NCI-H187 (cell line): ENCODE results near the gene TIMM13.
A peak's percentile ranks its signal among the peaks of the same experiment; 100 is the strongest.
"Not testable (repeated sequence)": the region's sequence is repeated elsewhere in the genome, so short reads cannot be mapped to it uniquely, and the experiment has no call there.

Experiments used
- DNase-seq, 2 experiments: peaks; one replicate each; lab custom pipeline; 2025; lab: John Stamatoyannopoulos, UW

Gene TIMM13

DNA sequence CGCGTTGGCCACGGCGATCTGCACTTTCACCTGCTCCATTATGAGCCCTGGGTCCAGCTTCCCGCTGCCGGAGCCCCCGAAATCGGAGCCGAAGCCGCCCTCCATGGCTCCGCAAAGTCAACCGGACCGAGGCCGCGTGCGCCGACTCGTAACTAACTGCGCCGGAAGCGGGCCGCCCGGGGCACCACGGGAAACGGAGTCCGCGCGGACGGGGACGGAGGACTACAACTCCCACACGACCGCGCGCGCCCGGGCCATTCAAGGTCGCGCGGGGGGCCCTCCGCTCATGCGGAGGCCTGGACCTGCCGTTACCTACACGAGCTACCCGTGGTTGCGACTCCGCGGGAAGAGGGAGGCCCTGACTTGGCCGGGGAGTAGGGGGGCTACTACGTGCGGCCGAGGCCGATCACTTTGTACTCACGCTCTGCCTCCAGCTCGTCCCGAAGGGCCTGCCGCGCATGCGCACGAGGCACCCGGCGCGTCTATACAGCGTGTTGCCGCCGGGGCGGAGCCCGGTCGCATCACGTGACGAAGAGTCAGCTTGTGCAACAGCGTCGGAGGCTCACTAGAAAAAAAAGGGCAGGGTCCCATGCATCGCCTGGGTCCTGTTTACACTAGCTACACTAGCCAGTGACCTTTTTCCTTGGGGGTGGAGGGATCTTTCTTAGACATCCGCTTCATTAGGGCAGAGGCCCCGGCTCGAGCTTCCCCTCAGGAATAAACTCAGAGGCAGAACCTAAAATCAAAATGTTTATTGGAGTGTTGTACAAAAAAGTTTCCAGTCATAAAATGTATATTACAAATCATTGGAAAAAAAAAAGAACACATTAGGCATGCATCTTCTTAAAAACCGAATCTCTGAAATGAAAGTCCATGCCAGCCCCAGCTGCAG is at the start of gene TIMM13:
TSS of gene TIMM13 (minus strand) at position 158 of the 892 bp plus-strand sequence. CDS start at position 105, 53 bp downstream.
- peak; percentile 95 to 99 for DNase-seq

DNA sequence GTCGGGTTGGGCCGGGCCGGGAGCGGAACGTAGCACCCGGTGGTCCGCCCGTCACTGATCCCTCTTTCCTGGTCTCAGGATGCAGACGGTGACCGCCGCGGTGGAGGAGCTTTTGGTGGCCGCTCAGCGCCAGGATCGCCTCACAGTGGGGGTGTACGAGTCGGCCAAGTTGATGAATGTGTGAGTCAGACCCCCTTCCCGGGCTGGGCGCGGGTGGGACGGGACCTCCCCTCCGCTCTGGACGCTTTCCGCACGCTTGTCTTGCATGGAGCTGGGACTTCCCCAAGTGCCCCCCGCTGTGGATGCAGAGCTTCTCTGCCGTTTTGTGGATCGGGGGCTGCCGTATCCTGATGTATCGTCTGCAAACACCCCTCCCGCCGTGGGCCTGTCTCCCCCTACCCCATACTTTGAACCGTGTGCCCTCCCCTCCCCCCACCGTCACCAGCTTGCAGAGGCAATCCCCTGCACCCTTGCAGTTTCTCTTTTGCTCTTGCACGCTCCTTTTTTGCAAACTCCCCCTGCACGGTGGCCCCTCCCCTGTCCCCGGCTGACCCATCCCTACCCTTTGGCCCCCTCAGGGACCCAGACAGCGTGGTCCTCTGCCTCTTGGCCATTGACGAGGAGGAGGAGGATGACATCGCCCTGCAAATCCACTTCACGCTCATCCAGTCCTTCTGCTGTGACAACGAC is 49.2 kb upstream of the TIMM13 start:
- no peak for DNase-seq

DNA sequence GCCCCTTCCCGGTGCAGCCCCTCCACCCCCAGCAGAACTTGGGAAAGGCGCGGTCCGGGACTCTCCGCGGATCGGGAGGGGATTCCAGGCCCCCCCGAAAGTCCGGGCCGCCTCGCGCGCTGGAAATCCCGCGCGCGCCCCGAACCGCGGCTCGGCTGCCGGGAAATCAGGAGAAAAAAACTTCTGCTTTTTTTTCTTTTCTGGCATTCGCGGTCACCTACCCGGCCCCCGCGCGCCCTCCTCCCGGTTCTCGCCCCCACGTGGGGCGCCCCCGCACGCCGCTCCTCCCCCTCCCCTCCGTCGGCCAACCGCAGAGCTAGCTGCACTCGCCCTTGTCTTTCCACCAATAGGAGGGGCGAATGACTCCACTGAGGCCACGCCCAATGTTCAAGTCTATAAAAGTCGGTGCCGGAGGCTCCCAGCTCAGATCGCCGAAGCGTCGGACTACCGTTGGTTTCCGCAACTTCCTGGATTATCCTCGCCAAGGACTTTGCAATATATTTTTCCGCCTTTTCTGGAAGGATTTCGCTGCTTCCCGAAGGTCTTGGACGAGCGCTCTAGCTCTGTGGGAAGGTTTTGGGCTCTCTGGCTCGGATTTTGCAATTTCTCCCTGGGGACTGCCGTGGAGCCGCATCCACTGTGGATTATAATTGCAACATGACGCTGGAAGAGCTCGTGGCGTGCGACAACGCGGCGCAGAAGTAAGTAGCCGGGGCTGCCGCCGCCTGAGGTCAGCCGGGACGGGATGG is 48.5 kb upstream of the TIMM13 start, which contains the start of gene GADD45B:
TSS of gene GADD45B (plus strand) at position 426 of the 749 bp plus-strand sequence. CDS start at position 658, 232 bp downstream.
- peak; percentile 88 to 93 for DNase-seq

DNA sequence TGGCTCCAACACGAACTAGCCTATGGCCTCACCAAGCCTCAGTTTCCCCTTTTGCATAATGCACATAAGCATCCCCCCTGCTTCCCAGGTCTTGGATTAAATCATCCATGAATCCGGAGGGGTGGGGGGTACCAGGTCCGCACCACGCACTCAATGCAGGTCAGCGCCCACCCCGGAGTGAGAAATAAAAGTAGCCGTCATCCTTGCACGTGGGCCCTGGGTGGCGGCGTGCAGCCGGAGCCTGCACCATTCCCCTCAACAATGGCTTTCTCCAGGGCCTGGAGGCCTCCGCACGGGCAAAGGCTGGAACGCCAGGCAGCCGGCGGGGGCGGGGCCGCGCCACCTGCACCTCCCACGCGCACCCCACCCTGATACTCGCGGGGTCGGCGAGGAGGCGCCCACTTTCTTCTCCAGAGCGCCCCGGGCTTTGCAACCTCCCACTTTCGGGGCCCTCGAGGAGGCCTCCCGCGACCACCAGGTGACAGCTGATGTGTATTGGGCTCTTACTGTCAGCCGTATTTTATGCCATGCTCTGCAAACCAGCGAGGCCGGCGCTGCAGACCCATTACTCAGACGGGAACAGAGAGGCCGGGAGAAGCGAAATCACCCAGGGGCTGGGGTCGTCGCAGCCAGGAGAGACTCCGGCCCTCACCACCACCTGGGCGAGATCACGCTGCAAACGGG is 47.8 kb upstream of the TIMM13 start:
- DNase-seq, result no peak

DNA sequence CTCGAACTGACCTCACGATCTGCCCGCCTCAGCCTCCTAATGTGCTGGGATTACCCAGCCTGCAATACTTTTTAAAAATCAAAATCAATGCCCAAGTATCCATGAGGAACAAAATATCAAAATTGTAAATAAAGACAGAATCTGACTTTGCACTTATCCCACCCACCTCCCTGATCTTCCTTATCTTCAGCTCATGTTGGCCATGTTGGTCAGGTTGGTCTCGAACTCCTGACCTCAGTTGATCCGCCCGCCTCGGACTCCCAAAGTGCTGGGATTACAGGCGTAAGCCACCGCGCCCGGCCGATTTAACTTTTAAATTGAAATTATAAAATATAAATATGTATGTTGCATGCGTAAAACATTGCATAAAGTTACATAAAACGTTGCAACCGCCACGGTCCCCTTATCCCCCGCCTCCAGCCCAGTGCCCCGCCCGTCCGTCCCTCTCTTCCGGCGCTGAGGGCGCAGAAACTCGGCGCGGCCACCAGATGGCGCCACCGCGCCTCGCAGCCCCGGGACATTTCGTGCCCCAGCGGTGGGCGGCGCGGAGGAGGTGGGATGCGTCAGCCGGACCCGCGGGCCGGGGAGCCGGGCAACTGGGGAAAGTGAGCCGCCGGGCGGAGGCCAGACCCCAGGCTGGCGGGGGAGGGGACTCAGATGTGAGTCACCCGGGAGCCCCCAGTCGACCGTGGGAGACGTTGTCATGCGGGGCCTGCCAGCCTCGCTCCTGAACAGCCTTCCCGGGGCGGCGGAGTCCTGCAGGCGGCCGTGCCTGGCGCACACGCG is 47.0 kb upstream of the TIMM13 start:
- peak; percentile 28 to 49 for DNase-seq

DNA sequence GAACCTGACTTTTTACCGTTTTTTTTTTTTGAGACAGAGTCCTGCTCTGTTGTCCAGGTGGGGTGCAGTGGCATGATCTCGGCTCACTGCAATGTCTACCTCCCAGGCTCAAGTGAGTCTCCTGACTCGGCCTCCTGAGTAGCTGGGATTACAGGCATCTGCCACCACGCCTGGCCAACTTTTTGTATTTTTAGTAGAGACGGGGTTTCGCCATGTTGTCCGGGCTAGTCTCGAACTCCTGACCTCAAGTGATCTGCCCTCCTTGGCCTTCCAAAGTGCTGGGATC is 42.5 kb upstream of the TIMM13 start:
- not testable (repeated sequence) for DNase-seq

DNA sequence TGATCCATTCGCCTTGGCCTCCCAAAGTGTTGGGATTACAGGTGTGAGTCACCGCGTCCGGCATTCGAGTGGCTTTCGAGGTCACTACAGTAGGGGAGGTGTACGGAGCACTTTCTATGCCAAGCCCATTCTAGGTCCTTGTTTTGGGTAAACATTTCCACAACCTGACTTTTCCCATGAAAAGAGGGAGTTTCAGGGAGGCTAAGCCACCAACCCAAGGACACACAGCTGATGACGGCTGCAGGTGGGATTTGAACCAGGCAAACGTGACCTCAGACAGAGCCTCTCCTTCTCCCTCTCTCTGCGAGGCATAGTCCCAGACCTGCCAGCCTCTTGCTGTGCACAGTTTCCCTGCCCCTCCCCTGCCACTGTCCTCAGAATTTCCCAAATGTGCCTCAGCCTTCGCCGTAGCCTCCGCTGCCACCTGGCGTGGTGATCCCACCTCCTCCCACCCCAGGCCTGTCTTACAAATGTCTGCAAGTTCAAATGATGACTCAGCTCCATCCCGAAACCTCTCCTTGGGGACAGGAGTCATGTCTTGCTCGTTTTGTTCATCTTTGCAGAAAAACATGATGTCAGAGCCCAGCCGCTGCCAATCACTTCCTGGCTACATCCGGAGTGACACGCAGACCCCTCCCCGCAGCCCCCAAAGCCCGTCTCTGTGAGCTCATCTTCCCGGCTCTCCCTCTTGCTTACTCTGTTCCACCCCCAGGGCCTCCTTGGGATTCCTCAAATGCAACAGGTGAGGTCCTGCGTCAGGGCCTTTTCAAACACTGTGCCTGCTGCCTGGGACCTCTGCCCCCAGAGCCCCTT is 41.9 kb upstream of the TIMM13 start:
- no peak for DNase-seq

DNA sequence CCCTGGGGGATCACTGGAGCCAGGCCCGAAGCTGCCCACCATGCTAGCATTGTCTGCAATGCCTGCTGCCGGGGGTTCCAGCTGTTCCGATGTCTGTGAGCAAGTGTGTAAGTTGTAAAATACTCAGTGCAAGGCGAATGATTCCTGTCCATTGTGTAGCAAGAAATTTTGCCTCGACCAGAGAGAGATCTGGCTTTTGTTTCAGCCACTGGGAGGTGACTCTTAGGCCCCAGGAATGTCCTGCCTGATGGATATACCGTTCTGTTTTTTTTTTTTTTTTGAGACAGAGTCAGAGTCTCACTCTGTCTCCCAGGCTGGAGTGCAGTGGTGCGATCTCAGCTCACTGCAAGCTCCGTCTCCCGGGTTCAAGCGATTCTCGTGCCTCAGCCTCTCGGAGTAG is 41.2 kb upstream of the TIMM13 start:
- DNase-seq, result no peak

DNA sequence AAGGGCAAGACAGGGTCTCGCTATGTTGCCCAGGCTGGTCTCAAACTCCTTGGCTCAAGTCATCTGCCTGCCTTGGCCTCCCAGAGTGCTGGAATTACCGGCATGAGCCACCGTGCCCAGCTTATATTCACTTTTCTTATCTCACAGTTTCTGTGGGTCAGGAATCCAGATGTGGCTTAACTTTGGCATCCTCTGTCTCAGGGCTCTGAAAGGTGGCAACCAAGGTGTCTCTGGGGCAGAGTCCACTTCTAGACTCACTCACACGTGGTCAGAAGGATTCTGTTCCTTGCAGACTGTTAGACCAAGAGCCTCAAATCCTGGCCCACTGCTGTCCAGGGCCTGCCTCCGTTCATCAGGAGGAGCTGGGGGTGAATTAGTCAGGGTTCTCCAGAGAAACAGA is 37.0 kb upstream of the TIMM13 start:
- DNase-seq, result no peak

DNA sequence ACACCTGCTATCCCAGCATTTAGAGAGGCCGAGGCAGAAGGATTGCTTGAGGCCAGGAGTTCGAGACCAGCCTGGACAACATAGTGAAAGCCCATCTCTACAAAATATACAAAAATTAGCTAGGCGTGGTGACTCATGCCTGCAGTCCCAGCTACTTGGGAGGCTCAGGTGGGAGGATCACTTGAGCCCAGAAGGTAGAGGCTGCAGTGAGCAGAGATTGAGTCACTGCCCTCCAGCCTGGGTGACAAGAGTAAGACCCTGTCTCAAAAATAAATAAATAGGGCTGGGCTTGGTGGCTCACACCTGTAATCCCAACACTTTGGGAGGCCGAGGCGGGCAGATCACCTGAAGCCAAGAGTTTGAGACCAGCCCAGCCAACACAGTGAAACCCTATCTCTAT is 36.3 kb upstream of the TIMM13 start:
- DNase-seq, result not testable (repeated sequence)

DNA sequence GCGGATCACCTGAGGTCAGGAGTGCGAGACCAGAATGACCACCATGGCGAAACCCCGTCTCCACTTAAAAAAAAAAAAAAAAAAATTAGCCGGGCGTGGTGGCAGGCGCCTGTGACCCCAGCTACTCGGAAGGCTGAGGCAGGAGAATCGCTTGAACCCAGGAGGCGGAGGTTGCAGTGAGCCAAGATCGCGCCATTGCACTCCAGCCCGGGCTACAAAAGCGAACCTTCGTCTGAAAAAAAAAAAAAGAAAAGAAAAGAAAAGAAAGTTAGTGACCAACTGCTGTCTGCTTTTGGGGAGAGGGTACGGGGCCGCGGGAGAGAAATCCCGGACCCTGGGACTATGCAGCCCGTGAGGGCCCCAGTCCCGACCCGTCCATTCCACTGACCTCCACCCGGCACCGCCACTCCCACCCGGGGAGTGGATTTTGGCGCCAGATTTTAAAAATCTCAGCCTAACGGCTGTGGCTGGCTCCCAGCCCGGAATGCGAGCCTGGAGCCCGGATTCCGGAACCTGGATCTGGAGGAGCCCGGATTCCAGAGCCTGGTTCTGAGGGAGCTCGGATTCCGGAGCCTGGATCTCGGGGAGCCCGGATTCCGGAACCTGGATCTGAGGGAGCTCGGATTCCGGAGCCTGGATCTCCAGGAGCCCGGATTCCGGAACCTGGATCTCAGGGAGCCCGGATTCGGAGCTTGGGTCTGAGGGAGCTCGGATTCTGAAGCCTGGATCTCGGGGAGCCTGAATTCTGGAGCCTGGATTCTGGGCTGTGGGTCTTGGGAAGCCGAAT is 35.4 kb upstream of the TIMM13 start:
- DNase-seq, result peak; percentile 86 to 88

DNA sequence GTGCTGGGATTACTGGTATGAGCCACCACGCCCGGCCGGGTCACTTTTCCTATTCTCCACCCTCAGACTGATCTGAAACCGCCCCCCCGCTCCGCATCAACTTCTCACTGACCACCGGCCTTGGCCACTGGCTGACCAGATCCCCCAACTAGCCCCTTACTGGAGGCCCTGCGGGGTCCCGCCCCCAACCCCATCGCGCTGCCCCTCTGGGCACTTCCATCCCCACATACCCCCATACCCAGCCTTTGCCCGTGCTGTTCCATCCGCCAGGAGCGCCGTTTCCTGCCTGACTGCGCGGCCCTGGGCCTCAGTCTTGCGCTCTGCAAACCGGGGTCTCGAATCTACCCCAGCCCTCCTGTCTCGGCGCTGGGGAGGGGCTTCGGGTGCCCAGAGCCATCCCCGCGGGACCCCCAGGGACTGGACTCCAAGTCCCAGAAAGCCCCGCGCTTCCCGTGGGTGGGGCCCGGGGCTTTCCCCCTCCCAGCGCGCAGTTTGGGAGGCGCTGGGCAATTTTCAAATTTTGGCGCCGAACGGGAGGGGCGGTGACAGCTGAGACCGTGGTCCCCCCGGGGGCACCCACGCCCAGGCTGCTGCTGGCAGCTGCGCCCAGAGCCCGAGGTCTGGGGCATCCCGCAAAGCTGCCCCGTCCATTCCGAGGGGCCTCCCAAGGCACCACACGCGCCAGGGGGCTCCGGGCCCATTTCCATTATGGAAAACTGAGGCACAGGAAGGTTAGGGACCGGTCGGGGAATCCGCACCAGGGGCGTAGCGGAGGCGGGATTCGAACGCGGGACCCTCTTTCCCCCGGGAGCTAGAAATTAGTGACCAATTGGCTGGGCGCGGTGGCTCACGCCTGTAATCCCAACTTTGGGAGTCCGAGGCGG is 34.6 kb upstream of the TIMM13 start:
- DNase-seq, result peak; percentile 59 to 88

DNA sequence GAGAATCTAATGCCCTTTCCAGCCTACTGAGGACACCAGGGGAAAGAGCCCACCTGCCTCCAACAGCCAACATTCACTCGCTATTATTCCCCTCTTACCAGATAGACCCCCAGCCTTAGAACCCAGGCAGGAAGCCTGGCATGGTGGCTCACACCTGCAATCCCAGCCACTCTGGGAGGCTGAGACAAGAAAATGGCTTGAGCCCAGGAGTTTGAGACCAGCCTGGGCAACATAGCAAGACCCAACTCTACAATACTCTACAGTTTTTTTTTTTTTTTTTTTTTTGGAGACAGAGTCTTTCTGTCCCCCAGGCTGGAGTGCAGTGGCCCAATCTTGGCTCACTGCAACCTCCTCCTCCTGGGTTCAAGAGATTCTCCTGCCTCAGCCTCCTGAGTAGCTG is 32.9 kb upstream of the TIMM13 start:
- DNase-seq, result no peak

DNA sequence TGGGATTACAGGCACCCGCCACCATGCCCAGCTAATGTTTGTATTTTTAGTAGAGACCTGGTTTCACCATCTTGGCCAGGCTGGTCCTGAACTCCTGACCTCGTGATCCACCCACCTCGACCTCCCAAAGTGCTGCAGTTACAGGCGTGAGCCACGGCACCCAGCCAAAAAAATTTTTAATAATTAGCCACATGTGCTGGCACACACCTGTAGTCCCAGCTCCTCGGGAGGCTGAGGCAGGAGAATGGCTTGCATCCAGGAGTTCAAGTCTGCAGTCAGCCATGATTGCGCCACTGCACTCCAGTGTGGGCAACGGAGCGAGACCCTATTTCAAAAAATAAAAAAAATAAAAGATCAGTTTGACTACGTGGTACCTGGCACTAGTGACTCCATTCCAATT is 31.4 kb upstream of the TIMM13 start:
- DNase-seq, result not testable (repeated sequence)

DNA sequence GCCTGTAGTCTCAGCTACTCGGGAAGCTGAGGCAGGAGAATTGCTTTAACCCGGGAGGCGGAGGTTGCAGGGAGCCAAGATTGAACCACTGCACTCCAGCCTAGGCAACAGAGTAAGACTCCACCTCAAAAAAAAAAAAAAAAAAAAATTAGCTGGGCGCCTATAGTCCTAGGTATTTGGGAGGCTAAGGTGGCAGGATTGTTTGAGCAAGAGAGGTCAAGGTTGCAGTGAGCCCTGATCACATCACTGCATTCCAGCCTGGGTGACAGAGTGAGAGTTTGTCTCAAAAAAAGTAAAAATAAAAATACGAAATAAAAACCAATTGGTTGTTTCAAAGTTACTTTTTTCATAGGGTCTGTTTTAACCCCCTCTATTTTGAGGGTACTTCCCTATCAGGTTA is 30.7 kb upstream of the TIMM13 start:
- DNase-seq, result no peak

DNA sequence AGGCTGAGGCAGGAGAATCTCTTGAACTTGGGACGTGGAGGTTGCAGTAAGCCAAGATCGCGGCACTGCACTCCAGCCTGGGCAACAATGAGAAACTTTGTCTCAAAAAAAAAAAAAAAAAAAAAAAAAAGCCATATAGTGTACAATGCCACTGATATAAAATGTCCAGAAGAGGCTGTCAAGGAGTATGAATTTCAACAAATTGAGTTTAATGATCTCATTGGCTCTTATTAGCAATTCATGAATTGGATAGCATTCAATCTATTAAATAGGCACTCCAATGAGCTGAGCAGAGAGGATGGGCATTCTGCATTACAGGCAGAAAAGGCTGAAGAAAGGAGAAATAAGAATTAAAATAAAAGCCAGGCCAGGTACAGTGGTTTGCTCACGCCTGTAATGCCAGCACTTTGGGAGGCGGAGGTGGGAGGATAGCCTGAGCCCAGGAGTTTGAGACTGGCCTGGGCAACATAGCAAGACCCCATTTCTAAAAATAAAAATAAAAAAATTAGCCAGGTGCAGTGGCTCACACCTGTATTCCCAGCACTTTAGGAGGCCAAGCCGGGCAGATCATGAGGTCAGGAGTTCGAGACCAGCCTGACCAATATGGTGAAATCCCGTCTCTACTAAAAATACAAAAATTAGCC is 30.1 kb upstream of the TIMM13 start:
- DNase-seq, result no peak

DNA sequence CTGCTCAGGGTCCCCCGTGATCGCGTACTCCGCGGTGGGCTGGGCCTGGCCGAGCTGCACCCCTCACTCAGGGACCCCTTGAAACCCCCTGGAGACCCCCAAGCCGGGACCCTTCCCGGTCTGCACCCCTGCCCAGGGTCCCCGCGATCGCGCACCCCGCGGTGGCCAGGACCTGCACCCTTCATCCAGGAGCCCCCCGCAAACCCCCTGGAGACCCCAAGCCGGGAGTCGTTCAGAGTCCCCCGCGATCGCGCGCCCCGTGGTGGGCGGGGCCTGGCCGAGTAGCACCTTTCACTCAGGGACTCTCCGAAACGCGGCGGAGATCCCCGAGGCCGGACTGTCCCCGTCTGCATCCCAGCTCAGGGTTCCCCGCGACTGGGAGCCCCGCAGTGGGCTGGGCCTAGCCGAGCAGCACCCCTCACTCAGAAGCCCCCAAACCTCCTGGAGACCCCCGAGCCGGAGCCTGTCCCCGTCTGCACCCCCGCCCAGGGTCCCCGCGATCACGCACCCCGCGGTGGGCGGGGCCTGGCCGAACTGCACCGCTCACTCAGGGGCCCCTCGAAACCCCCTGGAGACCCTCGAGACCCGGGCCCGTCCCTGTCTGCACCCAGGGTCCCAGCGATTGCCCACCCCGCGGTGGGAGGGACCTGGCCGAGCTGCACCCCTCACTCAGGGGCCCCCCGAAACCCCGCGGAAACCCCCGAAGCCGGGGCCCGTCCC is 28.6 kb upstream of the TIMM13 start:
- DNase-seq, result no peak
